Breast epithelium (tissue), 4 donors: ENCODE data around the gene CDC42EP4. TPM values are rescaled to one million over a fixed set of nuclear protein-coding genes. Genes with fewer than 3 reads are reported as not detected.
A peak's percentile ranks its signal among the peaks of the same experiment; 100 is the strongest.

Source experiments
- DNase-seq, 2 donors: peaks; one replicate each; pipeline ENCODE4 v3.0.0-alpha.2; 2019; ENCODE audit warnings: low spot score in 2 of 2
- H3K27ac ChIP-seq, 2 donors: fragments of 200-600 bp; sonication (generic) in 1 of 2; one replicate each; pipeline ENCODE4 v1.5.1; 2016 to 2019; ENCODE audit warnings: mild to moderate bottlenecking in 1 of 2
- H3K27me3 ChIP-seq, 2 donors: fragments of 200-600 bp; sonication (generic) in 1 of 2; one replicate each; pipeline versions ENCODE4 v1.5.1 to v1.6.0; 2017 to 2019; ENCODE audit warnings: control low read depth in 1 of 2, mild to moderate bottlenecking in 1 of 2
- H3K36me3 ChIP-seq: fragments of 200-600 bp; one replicate; pipeline ENCODE4 v1.5.1; 2019
- H3K4me1 ChIP-seq, 2 donors: fragments of 200-600 bp; sonication (generic); one replicate each; pipeline ENCODE4 v1.5.1; 2016 to 2019; ENCODE audit warnings: control low read depth in 1 of 2
- H3K4me3 ChIP-seq, 3 donors: fragments of 200-600 bp; sonication (generic); 1 replicate in 2 of 3; 2 replicates in 1 of 3; pipeline ENCODE4 v1.5.1; 2016 to 2019; ENCODE audit warnings: mild to moderate bottlenecking in 3 of 3, moderate library complexity in 2 of 3
- H3K9me3 ChIP-seq, 2 donors: fragments of 200-600 bp; sonication (generic) in 1 of 2; one replicate each; pipeline ENCODE4 v1.5.1; 2016 to 2019; ENCODE audit warnings: control low read depth in 1 of 2
- CTCF ChIP-seq, 3 donors: fragments of 450-650 bp; IDR thresholded peaks; one replicate each; pipeline ENCODE4 v1.5.1; 2016 to 2017; ENCODE audit warnings: antibody characterized with exemption in 3 of 3, mild to moderate bottlenecking in 3 of 3, moderate library complexity in 3 of 3
- POLR2A ChIP-seq: fragments of 450-650 bp; IDR thresholded peaks from one replicate; pipeline ENCODE4 v1.6.1; 2016; ENCODE audit warnings: antibody characterized with exemption, mild to moderate bottlenecking, moderate library complexity
- POLR2AphosphoS5 ChIP-seq, 3 donors: sonication (generic); formaldehyde crosslinking; IDR thresholded peaks; one replicate each; pipeline ENCODE4 v1.6.1; 2017; ENCODE audit warnings: antibody characterized with exemption in 3 of 3
- intact Hi-C: fragments of 100-400 bp; cut with DNase I; formaldehyde crosslinking; loops from one replicate; pipeline ENCODE4 v1.15.1; 2023; ENCODE audit warnings: low total_unique reads
- total RNA-seq, 3 donors: library from RNA; depleted of rRNA; stranded (reverse); fragments of >200 nt; gene quantifications; one replicate each; pipeline ENCODE4 v1.1.0, GENCODE V29; 2016

The CDC42EP4 gene
- total RNA-seq, 3 donors from 2014 or later, result 71.0 to 141 (median 112) TPM

- no peak for DNase-seq
These were observed 26.9 kb upstream of the CDC42EP4 start for GRCh38 chr17:73338566-73339197.

GRCh38 chr17:73338050-73338521 is 26.3 kb upstream of the CDC42EP4 start:
- Histone ChIP-seq H3K9me3 (no peaks in the 10 kb centered on the region), H3K27me3 (no peaks in the 10 kb centered on the region), H3K27ac (peak overlapping the region; percentile 64 to 89), H3K4me1 (peaks cover 17 to 21% of the 10 kb centered on the region in 2 donors), H3K4me3 (no peak overlapping the region), H3K36me3 (no peaks in the 10 kb centered on the region)
- TF ChIP-seq CTCF (IDR thresholded peaks at IDR 0.05) (no peak), POLR2AphosphoS5 (IDR thresholded peaks at IDR 0.05) (peak in 1 of 3 donors; percentile 56), POLR2A (no peak)
- intact Hi-C loops, result no loop called here
- no peak for DNase-seq

More at GRCh38 chr17:73338566-73339197, 26.9 kb upstream of the CDC42EP4 start:
- Histone ChIP-seq H3K27me3 (no peaks in the 10 kb centered on the region), H3K27ac (peak overlapping the region; percentile 64 to 89), H3K4me1 (peaks cover 15 to 21% of the 10 kb centered on the region in 2 donors), H3K36me3 (no peaks in the 10 kb centered on the region), H3K4me3 (no peak overlapping the region), H3K9me3 (no peaks in the 10 kb centered on the region)
- TF ChIP-seq POLR2AphosphoS5 (IDR thresholded peaks at IDR 0.05) (no peak), CTCF (IDR thresholded peaks at IDR 0.05) (no peak), POLR2A (no peak)
- intact Hi-C loops, result no loop called here

- DNase-seq, result no peak
- no peak for TF ChIP-seq POLR2A
- no peak for TF ChIP-seq POLR2AphosphoS5 (IDR thresholded peaks at IDR 0.05)
- no peak for TF ChIP-seq CTCF (IDR thresholded peaks at IDR 0.05)
- Histone ChIP-seq H3K27me3 (no peaks in the 10 kb centered on the region), H3K4me3 (no peak overlapping the region), H3K4me1 (peaks cover 10 to 16% of the 10 kb centered on the region in 2 donors), H3K36me3 (no peaks in the 10 kb centered on the region), H3K27ac (peak overlapping the region in 1 of 2 donors; percentile 68), H3K9me3 (no peaks in the 10 kb centered on the region)
- intact Hi-C loops, result no loop called here
These were observed 25.5 kb upstream of the CDC42EP4 start for GRCh38 chr17:73337330-73337710.

GRCh38 chr17:73336408-73337329 is 24.9 kb upstream of the CDC42EP4 start:
- Histone ChIP-seq H3K4me3 (no peak overlapping the region), H3K36me3 (no peaks in the 10 kb centered on the region), H3K4me1 (peaks cover 8 to 9% of the 10 kb centered on the region in 2 donors), H3K27me3 (no peaks in the 10 kb centered on the region), H3K27ac (peak overlapping the region in 1 of 2 donors; percentile 68), H3K9me3 (no peaks in the 10 kb centered on the region)
- no peak for DNase-seq
- intact Hi-C loops, result no loop called here
- TF ChIP-seq POLR2AphosphoS5 (IDR thresholded peaks at IDR 0.05), result no peak
- no peak for TF ChIP-seq POLR2A
- TF ChIP-seq CTCF (IDR thresholded peaks at IDR 0.05), result no peak
